ENCODE measurements around the gene ACR.

The ACR gene

GRCh38 chr22:50702821-50703725, 34.9 kb upstream of the ACR start:
- DNase-seq (ENCODE audit: low read depth in 2 of 2) = no peak

- no peak for DNase-seq (ENCODE audit: low read depth in 2 of 2)
Observed at GRCh38 chr22:50703726-50704509, 34.1 kb upstream of the ACR start.

- DNase-seq (ENCODE audit: low read depth in 2 of 2) = no peak
Observed at GRCh38 chr22:50704510-50705218, 33.3 kb upstream of the ACR start.

GRCh38 chr22:50705219-50705691, 32.7 kb upstream of the ACR start:
- peak; percentile 40 to 41 for DNase-seq (ENCODE audit: low read depth in 2 of 2)

- no peak for DNase-seq (ENCODE audit: low read depth in 2 of 2)
Observed at GRCh38 chr22:50705851-50706351, 32.1 kb upstream of the ACR start.

GRCh38 chr22:50706481-50707125, 31.4 kb upstream of the ACR start:
- DNase-seq (ENCODE audit: low read depth in 2 of 2) = no peak

- no peak for DNase-seq (ENCODE audit: low read depth in 2 of 2)
Observed at GRCh38 chr22:50708474-50708873, 29.5 kb upstream of the ACR start.

GRCh38 chr22:50708996-50709395, 29.0 kb upstream of the ACR start:
- DNase-seq (ENCODE audit: low read depth in 2 of 2) = no peak

GRCh38 chr22:50710221-50710620, 27.8 kb upstream of the ACR start:
- DNase-seq (ENCODE audit: low read depth in 2 of 2) = no peak

GRCh38 chr22:50710886-50711285, 27.1 kb upstream of the ACR start:
- DNase-seq (ENCODE audit: low read depth in 2 of 2) = no peak

GRCh38 chr22:50711446-50712340, 26.3 kb upstream of the ACR start:
- DNase-seq (ENCODE audit: low read depth in 2 of 2) = no peak

- DNase-seq (ENCODE audit: low read depth in 2 of 2) = no peak
Observed at GRCh38 chr22:50712341-50713007, 25.5 kb upstream of the ACR start.

GRCh38 chr22:50713008-50713385, 25.0 kb upstream of the ACR start:
- DNase-seq (ENCODE audit: low read depth in 2 of 2) = no peak

- no peak for DNase-seq (ENCODE audit: low read depth in 2 of 2)
Observed at GRCh38 chr22:50713571-50714056, 24.4 kb upstream of the ACR start.

- no peak for DNase-seq (ENCODE audit: low read depth in 2 of 2)
Observed at GRCh38 chr22:50714150-50714549, 23.9 kb upstream of the ACR start.

- no peak for DNase-seq (ENCODE audit: low read depth in 2 of 2)
Observed at GRCh38 chr22:50714631-50715179, 23.3 kb upstream of the ACR start.

GRCh38 chr22:50715250-50715649, 22.8 kb upstream of the ACR start:
- no peak for DNase-seq (ENCODE audit: low read depth in 2 of 2)

GRCh38 chr22:50715776-50716175, 22.2 kb upstream of the ACR start:
- no peak for DNase-seq (ENCODE audit: low read depth in 2 of 2)

- no peak for DNase-seq (ENCODE audit: low read depth in 2 of 2)
Observed at GRCh38 chr22:50716290-50717024, 21.5 kb upstream of the ACR start.
